ENCODE data around the gene KCNJ5.

KCNJ5 gene

DNA sequence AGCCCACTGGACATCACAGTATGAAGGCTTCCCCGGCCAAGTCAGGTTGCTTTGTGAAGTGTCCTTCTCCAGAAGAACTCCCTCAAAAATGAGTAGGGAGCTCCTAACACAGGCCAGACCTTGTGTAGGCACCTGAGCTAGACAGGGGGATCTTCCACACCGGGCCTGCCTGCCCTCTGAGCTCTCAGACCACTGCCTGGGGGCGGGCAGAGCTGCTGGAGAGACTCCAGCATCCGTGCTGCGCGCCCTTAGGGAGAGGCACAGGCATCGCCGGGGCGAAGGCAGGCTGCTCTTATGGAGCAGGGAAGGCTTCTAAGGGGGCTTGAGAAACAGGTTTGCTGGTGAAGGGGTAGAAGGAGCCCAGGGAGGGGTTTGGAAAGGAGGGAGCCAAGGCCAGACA, 4.4 kb downstream of the KCNJ5 start:
- no peak for DNase-seq (ENCODE audit: low spot score)

DNA sequence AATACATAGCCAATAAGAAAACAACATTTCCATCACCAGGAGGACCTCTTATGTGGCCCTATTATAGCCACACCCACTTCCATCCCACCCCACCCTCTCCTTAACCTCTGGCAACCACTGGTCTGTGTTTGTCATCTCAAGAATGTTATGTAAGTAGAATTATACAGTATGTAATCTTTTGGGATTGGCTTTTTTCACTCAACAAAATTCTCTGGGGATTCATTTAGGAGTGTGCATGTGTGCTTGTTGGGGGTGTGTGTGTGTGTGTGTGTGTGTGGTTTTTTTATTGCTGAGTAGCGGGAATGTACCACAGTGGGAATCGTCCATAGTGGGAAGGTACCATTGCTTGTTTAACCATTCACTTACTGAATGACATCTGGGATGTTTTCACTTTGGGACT, 5.2 kb downstream of the KCNJ5 start:
- no peak for DNase-seq (ENCODE audit: low spot score)

DNA sequence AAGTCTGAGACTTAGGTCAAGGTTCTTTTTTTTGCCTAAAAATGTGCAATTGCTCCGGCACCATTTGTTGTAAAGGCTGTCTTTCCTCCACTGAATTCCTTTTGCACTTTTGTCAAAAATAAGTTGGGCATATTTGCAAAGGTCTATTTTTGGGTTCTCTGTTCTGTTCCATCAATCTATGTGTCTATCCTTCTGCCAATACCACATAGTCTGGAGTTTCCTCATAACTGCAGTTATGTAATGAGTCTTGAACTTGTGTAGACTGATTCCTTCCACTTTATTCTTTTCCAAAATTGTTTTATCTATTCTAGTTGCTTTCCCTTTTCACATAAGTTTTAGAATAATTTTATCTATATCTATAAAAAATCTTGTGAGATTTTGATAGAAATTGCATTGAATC, 6.7 kb downstream of the KCNJ5 start:
- no peak for DNase-seq (ENCODE audit: low spot score)

DNA sequence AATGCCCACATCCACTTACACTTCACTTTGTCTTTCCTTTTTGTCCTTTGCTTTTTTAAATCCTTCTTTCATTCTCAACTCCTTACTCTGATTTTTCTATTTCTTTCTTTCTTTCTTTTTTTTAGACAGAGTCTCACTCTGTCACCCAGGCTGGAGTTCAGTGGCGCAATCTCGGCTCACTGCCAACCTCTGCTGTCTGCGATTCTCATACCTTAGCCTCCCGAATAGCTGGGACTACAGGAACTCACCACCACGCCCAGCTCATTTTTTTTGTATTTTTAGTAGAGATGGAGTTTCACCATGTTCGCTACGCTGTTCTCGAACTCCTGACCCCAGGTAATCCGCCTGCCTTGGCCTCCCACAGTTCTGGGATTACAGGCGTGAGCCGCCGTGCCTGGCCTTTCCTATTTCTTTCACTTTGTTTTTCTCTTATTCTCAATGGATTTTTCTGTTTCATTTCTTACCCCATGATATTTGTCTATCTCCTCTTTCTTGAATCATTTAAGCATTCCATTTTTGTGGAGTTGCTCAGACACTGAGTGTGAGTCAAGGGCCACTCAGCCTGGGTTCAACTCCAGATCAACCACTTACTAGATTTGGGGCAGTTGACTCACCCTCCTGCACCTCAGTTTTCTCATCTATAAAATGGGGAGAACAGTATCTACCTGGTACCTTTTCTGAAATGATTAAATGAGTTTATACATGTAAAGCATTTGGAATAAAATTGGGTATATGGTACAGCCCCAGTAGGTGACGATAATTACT, 7.6 kb downstream of the KCNJ5 start:
- DNase-seq (ENCODE audit: low spot score) = no peak

DNA sequence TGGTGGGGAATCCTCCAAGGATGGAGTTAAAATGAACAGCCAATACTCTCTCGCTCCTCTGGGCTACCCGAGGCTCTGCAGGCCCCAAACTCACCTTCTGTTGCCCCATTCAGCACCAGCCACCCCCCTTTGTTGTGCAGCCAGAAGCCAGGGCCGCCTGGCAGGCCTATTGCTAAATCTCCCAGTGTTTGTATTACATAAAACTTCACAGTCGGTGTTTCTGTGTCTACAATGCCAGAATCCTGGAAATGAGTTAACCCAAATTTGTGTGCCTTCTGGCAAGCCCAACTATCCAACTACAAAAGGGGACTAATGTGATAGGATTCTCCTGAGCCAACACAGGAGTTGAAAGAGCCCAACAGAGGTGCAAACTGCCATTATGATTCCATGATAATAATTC, 9.3 kb downstream of the KCNJ5 start:
- DNase-seq (ENCODE audit: low spot score) = no peak

DNA sequence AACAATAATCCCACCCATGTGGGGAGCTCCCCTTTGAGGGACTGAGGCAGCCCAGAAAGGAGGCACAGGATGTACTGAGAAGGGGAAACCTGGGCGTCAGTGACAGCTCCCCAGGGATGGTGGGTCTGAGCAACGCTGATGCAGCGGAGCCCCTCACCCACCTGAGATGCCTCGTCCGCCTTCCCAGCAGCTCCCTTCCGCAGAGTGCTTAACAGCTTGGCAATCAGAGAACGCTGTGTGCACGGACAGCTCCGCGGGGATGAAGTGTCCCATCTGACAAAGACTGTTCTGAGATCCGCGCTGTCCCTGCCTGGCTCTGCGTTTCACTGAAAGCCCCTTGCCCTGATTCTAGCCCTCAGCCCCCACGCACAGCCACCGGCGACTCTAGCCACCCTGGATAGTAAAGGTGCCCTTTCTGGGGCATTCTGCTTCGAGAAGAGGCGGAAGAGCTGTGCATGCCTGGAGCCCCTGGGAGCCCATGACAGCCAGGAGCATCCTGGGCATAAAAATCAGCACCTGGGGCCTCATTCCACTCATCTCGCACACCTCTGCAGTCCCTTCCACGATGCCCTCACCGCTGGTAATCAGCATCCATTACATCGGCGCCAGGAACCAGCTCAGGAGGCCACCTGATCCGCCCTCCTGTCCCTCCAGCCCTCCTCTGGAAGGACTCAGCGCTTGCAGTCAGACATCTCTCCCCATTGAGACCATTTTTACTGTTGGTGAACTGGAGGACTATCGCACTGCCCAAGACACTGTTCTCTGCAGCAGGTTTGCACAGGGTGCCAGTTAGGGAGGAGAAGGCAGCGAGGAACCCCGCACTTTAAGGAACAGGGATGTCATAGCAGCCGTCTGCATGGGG, 10.7 kb downstream of the KCNJ5 start:
- no peak for DNase-seq (ENCODE audit: low spot score)

DNA sequence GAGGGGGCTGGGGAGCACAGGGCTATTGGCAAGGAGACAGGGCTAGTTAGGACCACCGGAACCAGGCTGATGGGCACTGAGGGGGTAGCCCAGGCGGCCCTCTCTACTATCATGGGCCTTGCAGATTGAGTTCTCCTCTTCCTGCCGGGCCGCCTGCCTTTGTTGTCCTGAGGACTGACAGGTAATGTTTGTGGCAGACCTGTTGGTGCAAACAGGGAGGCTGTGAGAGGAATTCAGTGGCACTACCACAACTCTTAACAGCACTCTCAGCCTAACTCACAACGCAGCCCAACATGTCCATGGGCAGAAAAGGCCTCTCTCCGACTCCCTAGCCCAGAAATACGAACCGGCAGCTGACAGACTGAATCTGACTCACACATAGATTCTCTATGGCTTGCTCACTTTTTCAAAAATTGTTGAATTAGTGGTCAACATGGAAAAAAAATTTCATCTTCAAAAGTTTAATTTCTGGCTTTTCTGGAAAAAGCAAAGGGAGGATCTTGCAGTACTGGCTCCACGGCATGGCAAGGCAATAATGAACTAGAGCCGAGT, 11.4 kb downstream of the KCNJ5 start:
- DNase-seq (ENCODE audit: low spot score) = peak; percentile 77

DNA sequence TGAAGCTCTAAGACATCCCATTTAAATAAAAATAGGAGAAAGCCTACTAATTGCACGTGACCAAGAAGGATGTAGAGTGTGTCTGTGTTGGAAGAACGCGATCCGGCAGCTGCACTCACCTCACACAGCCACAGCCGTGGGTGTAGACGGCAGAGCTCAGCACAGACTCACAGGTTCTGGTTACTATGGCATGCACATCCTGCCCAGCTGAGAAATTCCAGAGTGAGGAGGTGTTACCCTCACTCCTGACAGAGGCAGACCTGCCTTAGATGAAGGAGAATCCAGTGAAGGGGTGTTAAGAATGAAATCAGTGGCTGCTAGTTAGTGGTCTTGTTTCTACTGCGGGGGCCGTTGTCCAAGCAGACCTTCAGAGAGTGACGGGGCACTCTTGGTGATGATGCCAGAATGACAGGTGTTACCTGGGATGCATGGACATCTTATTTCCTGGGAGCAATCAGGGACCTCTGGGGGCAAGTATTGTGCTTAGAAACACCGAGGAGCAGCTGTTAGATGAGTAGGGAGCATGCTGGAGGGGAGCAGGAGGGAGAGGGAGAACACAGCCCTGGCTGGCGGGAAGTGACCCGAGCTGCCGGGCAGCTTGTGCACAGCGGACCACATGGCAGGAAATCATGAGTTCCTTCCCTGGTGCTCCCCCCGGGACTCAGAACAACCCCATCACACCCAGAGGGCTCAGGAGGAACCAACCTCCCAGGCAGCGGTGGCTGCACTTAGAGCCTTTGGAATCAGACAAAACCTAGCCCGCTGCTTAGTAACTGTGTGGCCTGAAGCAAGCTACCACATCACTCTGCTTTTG, 12.3 kb downstream of the KCNJ5 start:
- no peak for DNase-seq (ENCODE audit: low spot score)

DNA sequence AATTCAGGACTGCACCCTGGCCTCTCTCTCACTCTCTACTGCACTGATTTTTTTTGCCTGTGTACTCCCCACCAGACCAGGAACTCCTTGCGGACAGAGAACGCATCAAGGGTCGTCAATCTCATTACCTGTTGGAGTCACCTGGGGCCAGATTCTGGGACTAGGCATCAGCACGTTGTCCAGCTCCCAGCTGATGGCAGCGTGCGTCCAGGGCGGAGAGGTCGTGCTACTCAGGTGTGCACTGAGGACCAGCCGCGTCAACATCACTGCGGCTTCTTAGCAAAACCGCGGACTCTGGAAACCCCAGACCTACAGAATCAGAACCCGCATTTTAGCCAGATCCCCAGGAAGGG, 13.1 kb downstream of the KCNJ5 start:
- no peak for DNase-seq (ENCODE audit: low spot score)

DNA sequence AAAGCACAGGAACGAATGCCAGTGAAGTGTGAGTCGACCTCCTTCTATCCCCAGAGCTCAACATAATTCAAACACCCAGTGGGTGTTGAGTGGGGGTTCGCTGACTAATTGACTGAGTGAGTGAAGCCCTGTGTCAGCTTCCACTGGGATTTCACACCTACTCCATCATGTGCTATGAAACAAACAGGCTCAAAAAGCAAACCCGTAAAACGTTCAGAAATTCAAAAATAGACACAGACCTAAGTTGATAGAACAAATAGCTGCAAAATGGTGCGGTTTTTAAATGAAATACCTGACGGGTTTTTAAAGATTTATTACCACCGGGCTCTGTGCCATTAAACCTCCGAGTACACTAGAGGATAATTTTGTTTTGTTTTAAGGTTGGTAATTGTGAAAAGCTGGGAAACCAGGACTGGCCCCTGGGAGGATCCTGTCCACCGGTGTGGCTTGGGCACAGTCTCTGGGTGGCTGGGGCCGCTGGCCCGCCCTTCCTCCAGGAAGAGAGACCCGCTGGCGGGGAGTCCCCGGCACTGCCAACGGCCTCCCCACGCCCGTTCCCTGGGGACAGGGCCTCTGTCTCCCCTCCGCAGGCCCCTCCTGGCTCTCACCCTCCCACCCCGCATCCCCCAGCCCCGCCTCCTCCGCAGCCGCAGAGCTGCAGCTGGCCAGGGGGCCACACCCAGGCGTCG, 13.6 kb downstream of the KCNJ5 start:
- peak; percentile 62 for DNase-seq (ENCODE audit: low spot score)

DNA sequence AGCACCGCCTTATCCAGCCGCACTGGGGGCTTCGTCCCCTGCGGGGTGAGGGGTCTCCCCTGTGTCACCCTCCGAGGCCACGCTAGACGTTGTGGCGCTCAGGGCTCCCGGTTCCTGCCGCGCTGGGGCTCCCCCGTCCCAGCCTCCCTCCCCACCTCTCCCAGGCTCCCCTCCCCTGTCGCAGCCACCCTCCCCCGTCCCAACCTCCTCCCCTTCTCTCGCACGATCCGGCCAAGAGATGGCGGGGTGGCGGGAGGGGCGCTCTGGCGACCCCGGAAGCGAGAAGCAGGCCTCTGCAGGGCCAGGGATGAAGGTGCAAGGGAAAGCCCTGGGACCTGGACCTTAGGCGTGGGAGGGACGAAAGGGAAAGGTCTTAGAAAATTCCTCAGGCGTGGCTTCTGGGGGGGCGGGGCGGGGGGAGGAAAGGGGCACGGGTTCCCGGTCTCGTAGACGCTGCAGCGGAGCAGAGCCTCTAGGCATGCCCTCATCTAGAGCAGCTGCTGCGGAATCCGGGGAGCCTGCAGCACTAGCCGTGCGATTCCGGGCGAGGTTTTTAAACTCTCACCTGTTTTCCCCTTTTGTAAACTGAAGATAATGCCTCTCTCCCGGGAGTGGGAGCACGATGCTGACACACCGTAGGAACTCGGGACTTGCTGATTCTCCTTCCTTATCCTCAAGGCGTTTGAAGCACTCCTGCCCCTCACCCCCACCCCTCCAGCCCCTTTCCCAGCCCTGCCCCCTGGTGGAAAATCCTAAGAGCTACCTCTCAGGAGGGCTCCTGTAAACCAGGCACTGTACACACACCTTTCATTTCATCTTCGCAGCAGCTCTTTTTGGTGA, 14.4 kb downstream of the KCNJ5 start:
- peak; percentile 71 for DNase-seq (ENCODE audit: low spot score)

DNA sequence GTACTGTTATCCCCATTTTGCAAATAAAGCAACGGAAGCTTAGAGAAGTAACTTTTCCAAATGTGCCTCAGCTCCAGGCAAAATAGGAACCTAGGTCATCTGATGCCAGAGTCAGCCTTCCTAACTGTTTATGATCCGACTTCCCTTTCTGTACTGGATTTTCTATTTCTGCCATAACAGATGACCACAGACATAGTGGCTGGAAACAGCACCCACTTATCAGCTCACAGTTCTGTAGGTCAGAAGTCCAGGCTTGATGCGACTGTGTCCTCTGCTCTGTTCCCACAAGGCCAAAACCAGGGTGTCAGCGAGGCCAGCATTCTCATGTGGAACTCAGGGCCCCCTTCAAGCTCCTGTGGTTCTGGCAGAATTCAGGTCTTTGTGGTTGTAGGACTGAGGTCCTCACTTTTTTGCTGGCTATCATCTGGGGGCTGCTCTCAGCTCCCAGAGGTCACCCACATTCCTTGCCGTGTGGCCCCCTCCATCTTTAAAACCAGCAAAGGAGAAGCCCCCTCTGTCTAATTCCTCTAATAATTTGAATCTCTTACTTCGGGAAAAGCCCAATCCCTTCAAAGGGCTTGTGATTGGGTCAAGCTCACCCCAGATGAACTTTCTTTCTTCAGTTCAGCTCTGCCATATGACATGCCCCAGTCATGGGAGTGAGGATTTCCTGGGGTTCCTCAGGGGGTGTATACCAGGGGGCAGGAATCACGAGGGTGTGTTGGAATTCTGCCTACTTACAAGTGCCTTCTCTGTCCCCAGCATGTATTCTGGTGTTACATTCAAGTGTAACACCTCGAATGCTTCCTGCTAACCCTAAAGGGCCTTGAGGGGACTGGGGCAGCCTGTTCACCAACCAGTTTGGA, 15.3 kb downstream of the KCNJ5 start:
- no peak for DNase-seq (ENCODE audit: low spot score)

DNA sequence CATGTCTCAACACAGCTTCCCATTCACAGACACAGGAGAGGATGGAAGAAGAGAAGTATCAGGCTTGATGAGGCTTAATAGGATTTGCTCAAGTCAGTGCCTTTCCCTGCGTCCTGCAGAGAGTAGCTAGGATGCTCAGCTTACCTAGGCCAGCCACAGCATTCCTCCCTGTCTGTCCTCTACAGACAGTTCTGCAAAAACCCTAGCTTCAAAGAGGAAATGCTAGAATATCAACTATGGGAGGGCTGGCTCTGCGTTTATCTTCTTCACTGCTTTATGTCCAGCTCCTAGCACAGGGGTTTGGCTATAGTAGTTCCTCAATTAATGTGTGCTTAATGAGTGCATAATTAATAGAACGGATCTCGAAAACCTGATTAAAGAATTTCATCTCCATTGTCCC, 16.4 kb downstream of the KCNJ5 start:
- DNase-seq (ENCODE audit: low spot score) = no peak

DNA sequence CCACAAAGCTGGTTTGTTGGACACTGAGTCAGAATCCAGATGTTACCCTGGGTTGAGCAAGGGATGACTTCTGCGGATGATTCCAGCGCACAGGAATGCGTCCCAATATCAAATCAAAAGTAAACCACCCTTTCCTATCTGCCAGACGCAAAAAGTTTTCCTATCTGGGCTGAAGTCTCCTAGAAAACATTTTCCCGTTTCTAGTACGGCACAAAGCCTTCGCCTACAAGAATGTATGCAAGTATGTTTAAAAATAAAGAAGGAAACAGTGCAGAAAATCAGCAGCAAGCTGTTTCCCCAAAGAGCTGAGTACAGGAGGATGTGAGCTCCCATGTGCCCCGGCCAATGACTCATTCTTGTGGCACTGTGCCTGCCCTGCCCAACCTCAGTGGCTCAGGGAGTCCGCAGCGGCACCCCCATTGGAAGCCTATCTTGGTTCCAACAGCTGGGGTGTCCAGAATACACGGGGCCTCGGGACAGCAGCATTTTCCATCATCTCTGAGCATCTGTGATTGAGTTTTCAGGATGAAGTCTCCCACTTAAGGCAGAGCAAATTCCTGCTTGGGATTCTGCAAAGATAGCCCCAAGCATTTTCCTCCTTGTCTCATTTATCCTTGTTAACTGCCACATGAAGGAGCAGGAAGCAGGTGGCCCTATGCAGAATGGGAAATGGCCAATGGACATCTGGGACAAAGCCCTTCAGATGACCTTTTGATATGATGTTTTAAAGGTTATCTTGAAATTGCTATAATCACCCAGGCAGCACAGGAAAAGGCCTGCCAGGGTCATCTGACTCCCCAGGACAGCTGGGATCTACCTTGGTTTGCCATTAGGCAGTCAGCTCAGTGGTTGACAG, 17.5 kb downstream of the KCNJ5 start:
- peak; percentile 88 for DNase-seq (ENCODE audit: low spot score)

DNA sequence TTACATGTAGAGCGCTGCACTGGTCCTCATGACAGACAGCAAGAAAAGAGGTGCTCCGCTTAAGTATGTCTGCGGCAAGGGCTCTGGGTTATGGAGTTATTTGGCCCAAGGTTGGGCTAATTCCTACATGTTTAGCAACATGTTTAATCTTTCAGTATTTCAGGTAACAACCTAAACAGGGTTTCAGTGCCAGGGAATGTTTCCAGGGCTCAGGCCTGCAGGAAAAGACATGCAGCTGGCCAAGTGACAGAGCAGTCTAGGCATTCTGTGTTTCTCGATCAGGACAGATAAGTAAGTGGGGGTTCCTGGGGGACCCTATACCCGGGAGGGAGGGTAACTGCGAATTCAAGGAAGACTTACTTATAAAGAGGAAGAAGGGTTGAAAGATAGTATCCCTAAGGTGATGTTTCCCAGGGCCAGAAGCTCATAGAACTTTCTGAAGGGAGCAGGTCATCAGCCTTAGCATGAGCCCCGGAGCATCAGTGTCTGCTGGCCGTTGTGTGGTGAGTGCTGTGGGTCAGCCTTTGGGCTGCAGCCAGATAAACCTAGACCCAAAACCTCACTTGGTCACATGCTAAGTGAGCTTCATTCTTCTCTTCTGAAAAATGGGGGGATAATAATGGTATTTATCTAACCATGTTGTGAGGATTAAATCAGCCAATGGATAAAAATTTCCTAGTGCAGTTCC, 18.4 kb downstream of the KCNJ5 start:
- no peak for DNase-seq (ENCODE audit: low spot score)

DNA sequence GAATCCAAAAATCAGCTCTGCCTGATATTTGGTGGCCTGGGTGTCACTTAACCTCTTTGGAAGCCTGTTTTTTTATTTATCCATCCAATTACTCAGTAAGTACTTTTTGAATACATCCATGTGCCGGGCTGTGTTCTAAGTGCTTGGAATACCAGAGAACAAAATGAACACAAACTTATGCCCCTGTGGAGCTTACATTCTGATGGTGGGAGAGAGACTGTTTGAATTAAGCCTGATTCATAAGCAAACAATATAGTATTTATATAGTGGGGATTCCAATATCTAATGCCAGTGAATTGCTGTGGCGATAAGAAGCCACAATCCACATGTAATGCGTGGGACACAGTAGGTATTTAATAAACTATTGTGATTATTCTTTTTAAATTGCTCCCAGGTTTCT, 19.4 kb downstream of the KCNJ5 start:
- no peak for DNase-seq (ENCODE audit: low spot score)

DNA sequence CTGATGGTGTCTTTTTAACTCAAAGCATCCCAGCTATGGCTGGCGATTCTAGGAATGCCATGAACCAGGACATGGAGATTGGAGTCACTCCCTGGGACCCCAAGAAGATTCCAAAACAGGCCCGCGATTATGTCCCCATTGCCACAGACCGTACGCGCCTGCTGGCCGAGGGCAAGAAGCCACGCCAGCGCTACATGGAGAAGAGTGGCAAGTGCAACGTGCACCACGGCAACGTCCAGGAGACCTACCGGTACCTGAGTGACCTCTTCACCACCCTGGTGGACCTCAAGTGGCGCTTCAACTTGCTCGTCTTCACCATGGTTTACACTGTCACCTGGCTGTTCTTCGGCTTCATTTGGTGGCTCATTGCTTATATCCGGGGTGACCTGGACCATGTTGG, 20.1 kb downstream of the KCNJ5 start:
- DNase-seq (ENCODE audit: low spot score) = no peak

DNA sequence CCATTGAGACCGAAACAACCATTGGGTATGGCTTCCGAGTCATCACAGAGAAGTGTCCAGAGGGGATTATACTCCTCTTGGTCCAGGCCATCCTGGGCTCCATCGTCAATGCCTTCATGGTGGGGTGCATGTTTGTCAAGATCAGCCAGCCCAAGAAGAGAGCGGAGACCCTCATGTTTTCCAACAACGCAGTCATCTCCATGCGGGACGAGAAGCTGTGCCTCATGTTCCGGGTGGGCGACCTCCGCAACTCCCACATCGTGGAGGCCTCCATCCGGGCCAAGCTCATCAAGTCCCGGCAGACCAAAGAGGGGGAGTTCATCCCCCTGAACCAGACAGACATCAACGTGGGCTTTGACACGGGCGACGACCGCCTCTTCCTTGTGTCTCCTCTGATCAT, 20.5 kb downstream of the KCNJ5 start:
- DNase-seq (ENCODE audit: low spot score) = no peak
